CD4-positive, alpha-beta T cell (primary cell): ENCODE measurements around the gene PITPNB. TPM values are rescaled to one million over a fixed set of nuclear protein-coding genes. Genes with fewer than 3 reads are reported as not detected.

ENCODE experiments used
- ATAC-seq: fragments of 200-7000 bp; cut with Tn5 transposase; one replicate; pipeline ENCODE4 v1.10.0; 2022; ENCODE audit warnings: mild to moderate bottlenecking; ENCODE audit not compliant: poor library complexity
- CTCF ChIA-PET: fragments of 350-600 bp; sonication (Branson Sonifier 250); formaldehyde crosslinking; loops from one replicate; lab custom pipeline; 2021; ENCODE audit warnings: antibody characterized with exemption, inconsistent platforms; lab: Charles Lee
- POLR2A ChIA-PET: fragments of 350-600 bp; sonication (Branson Sonifier 250); formaldehyde crosslinking; loops from one replicate; lab custom pipeline; 2021; ENCODE audit warnings: antibody characterized with exemption, inconsistent platforms; lab: Charles Lee
- DNase-seq, 14 experiments: peaks; one replicate each; pipeline ENCODE4 v3.0.0-alpha.2; 2013 to 2020; ENCODE audit warnings: mixed read lengths in 2 of 14
- H3K27ac ChIP-seq, 2 donors: one replicate each; pipeline versions ENCODE4 v1.5.1 to v1.7.0; 2013; ENCODE audit warnings: low read length in 2 of 2, low read depth in 1 of 2, mild to moderate bottlenecking in 1 of 2
- H3K27me3 ChIP-seq, 2 experiments: 1 replicate in 1 of 2; 2 replicates in 1 of 2; pipeline versions ENCODE4 v1.6.1 to v1.7.0; 2013; ENCODE audit warnings: low read length in 2 of 2, control low read depth in 1 of 2, mild to moderate bottlenecking in 1 of 2, moderate library complexity in 1 of 2; ENCODE audit not compliant: insufficient read depth in 2 of 2, control insufficient read depth in 1 of 2
- H3K36me3 ChIP-seq: one replicate; pipeline ENCODE4 v1.6.1; 2013; ENCODE audit warnings: low read length, control low read depth; ENCODE audit not compliant: insufficient read depth
- H3K4me1 ChIP-seq: one replicate; pipeline ENCODE4 v1.6.1; 2013; ENCODE audit warnings: low read length, control low read depth; ENCODE audit not compliant: insufficient read depth
- H3K4me3 ChIP-seq: one replicate; pipeline ENCODE4 v1.5.1; 2013; ENCODE audit warnings: mild to moderate bottlenecking, low read length, moderate library complexity
- H3K9me3 ChIP-seq, 2 experiments: 1 replicate in 1 of 2; 2 replicates in 1 of 2; pipeline versions ENCODE4 v1.6.1 to v1.7.0; 2013; ENCODE audit warnings: low read length in 2 of 2, mild to moderate bottlenecking in 2 of 2, control low read depth in 1 of 2, moderate library complexity in 1 of 2; ENCODE audit not compliant: control insufficient read depth in 1 of 2, insufficient read depth in 1 of 2
- H3K27ac Mint-ChIP-seq: one replicate; pipeline ENCODE4 v1.8.0; 2020; ENCODE audit warnings: mixed read lengths
- H3K27me3 Mint-ChIP-seq: one replicate; pipeline ENCODE4 v1.8.0; 2021; ENCODE audit warnings: mixed read lengths
- H3K36me3 Mint-ChIP-seq: one replicate; pipeline ENCODE4 v1.8.0; 2021; ENCODE audit warnings: low read depth, mixed read lengths
- H3K4me1 Mint-ChIP-seq: one replicate; pipeline ENCODE4 v1.8.0; 2021; ENCODE audit warnings: low read depth, mixed read lengths
- H3K4me3 Mint-ChIP-seq: one replicate; pipeline ENCODE4 v1.8.0; 2020; ENCODE audit warnings: mild to moderate bottlenecking, mixed read lengths
- H3K9me3 Mint-ChIP-seq: one replicate; pipeline ENCODE4 v1.8.0; 2020; ENCODE audit warnings: mixed read lengths
- intact Hi-C, 2 experiments: fragments of 100-400 bp; cut with DNase I in 1 of 2; cut with micrococcal nuclease in 1 of 2; formaldehyde crosslinking; loops; one replicate each; pipeline versions ENCODE4 v1.15.1 to v1.9.0; 2023 to 2025; cut with DNase I, micrococcal nuclease
- total RNA-seq, 174 experiments: library from RNA in 2 of 174; stranded (reverse) in 2 of 174; gene quantifications; one replicate each; pipeline ENCODE4 v1.2.3 and lab custom pipeline; 2021 to 2026
- TF ChIP-seq, protein P1 (sequence below): fragments of 200-600 bp; IDR thresholded peaks from one replicate; pipeline ENCODE4 v1.8.0; 2022; ENCODE audit warnings: antibody characterized with exemption, mild to moderate bottlenecking

The PITPNB gene
- total RNA-seq, 2 experiments from 2014 or later: 37.6 to 38.7 TPM

DNA sequence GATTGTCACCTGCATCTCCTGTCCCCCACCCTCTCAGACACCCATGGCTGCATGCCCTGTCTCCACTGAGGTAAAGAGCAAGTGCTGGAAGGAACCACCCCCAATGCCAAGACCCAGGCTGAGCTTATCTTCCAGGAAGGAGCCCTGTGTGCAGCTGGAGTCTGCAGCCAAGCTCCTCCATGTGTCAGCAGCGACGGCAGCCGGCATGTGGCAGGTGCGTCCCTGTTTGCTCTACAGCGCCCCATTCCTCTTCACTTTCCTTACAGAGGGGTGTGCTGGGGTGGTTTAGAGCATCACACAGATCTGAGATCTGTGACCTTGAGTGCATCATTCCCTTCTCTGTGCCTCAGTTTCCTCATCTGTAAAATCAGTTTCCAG, 109.8 kb downstream of the PITPNB start:
- H3K4me1 ChIP-seq: peaks cover 8% of the 10 kb centered on the region
- TF ChIP-seq, protein P1, sequence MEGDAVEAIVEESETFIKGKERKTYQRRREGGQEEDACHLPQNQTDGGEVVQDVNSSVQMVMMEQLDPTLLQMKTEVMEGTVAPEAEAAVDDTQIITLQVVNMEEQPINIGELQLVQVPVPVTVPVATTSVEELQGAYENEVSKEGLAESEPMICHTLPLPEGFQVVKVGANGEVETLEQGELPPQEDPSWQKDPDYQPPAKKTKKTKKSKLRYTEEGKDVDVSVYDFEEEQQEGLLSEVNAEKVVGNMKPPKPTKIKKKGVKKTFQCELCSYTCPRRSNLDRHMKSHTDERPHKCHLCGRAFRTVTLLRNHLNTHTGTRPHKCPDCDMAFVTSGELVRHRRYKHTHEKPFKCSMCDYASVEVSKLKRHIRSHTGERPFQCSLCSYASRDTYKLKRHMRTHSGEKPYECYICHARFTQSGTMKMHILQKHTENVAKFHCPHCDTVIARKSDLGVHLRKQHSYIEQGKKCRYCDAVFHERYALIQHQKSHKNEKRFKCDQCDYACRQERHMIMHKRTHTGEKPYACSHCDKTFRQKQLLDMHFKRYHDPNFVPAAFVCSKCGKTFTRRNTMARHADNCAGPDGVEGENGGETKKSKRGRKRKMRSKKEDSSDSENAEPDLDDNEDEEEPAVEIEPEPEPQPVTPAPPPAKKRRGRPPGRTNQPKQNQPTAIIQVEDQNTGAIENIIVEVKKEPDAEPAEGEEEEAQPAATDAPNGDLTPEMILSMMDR: no peak
- ChIA-PET CTCF (no interaction called here), POLR2A (no interaction called here)
- DNase-seq: no peak
- H3K4me3 ChIP-seq: no peak overlapping the region
- Mint-ChIP-seq H3K9me3 (no peaks in the 10 kb centered on the region), H3K4me3 (no peak overlapping the region), H3K4me1 (peaks cover 9% of the 10 kb centered on the region), H3K27ac (no peak overlapping the region), H3K27me3 (peaks cover 30% of the 10 kb centered on the region), H3K36me3 (no peaks in the 10 kb centered on the region)
- no peaks in the 10 kb centered on the region for H3K9me3 ChIP-seq
- no peaks in the 10 kb centered on the region for H3K36me3 ChIP-seq
- no peak overlapping the region for H3K27ac ChIP-seq
- intact Hi-C loops: loop anchor here in 1 of 2 experiments (10.0 kb wide), 1 partner anchor 1054 kb away; no protein-coding TSS in a partner anchor
- no peak for ATAC-seq
- peaks cover 0 to 4% of the 10 kb centered on the region in 2 experiments for H3K27me3 ChIP-seq

DNA sequence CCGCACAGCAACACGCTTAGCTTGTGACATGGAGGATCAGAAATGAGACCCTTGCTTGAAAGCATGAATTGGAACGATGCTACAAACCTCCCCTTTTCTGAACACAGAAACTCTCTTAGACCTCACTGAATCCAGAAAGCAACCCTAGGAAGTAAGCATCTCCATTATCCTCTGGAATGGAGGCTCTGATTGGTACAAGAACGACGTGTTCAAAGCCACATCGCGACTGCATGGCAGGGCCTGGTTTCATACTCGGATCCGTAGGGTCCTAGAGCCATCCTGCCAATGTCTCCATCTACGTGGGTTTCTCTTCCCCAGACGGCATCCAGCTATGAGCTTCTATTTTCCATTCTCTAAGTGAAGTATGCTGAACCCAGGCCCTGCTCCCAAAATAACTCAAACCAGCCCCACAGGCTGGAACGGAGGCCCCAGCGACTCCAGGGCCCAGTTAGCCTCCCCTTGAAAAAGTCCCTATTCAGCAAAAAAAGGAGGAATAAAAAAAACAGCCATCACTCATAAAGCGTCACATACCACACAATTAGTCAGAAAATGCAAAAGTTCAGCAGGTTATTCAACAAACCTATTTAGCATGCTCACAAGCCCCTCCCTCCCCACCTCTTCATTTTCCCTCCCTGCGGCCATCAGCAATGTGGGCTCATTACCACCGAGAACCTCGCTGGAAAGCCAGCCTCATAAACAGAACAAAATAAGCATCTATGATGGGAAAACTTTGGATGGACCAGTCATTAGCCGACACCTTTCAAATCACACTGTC, 110.4 kb downstream of the PITPNB start:
- Histone ChIP-seq H3K27ac (no peak overlapping the region), H3K36me3 (no peaks in the 10 kb centered on the region), H3K27me3 (peaks cover 0 to 4% of the 10 kb centered on the region in 2 experiments), H3K4me3 (no peak overlapping the region), H3K4me1 (peaks cover 8% of the 10 kb centered on the region), H3K9me3 (no peaks in the 10 kb centered on the region)
- ChIA-PET POLR2A (no interaction called here), CTCF (no interaction called here)
- ATAC-seq (no peak), DNase-seq (no peak)
- TF ChIP-seq, protein P1: no peak
- no peak overlapping the region for H3K27ac Mint-ChIP-seq
- H3K9me3 Mint-ChIP-seq: no peaks in the 10 kb centered on the region
- H3K27me3 Mint-ChIP-seq: peaks cover 30% of the 10 kb centered on the region
- intact Hi-C loops: loop anchor here in 1 of 2 experiments (10.0 kb wide), 1 partner anchor 1054 kb away; no protein-coding TSS in a partner anchor
- H3K36me3 Mint-ChIP-seq: no peaks in the 10 kb centered on the region
- H3K4me3 Mint-ChIP-seq: no peak overlapping the region
- H3K4me1 Mint-ChIP-seq: peaks cover 9% of the 10 kb centered on the region

DNA sequence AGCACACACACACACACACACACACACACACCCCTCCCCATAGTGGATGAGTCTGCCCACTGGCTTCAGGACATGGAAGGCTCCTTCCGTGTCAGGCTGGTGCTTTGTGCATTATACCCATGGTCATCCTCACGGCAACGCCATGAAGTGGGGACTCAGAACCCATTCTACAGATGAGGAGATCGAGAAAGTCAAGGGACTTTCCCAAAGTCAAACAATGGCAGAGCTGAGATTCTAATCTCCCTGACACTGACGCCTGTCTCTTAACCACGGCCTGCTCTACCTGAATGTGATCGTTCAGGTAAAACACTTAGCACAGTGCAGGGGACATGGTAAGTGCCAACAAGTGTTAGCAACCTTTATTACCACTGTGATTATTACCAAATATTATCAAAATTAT, 113.2 kb downstream of the PITPNB start:
- peaks cover 15% of the 10 kb centered on the region for H3K4me1 ChIP-seq
- Mint-ChIP-seq H3K27ac (no peak overlapping the region), H3K9me3 (no peaks in the 10 kb centered on the region), H3K4me3 (no peak overlapping the region), H3K27me3 (peaks cover 34% of the 10 kb centered on the region), H3K4me1 (peaks cover 19% of the 10 kb centered on the region), H3K36me3 (no peaks in the 10 kb centered on the region)
- no peak for DNase-seq
- no peak overlapping the region for H3K4me3 ChIP-seq
- H3K27me3 ChIP-seq: peaks cover 0 to 4% of the 10 kb centered on the region in 2 experiments
- ChIA-PET POLR2A (no interaction called here), CTCF (no interaction called here)
- H3K36me3 ChIP-seq: no peaks in the 10 kb centered on the region
- no peak overlapping the region for H3K27ac ChIP-seq
- TF ChIP-seq, protein P1: no peak
- H3K9me3 ChIP-seq: no peaks in the 10 kb centered on the region
- intact Hi-C loops: loop anchor here in 1 of 2 experiments (2.0 to 10.0 kb wide), 2 partner anchors 1051 to 1129 kb away; no protein-coding TSS in a partner anchor
- no peak for ATAC-seq
